C4-2B (cell line): Measurements from ENCODE around the gene HSPB6.
"Not testable (repeated sequence)": the region's sequence is repeated elsewhere in the genome, so short reads cannot be mapped to it uniquely, and the experiment has no call there.

Source experiments
- ZFX ChIP-seq: fragments of 450-650 bp; IDR thresholded peaks from 2 replicates; pipeline ENCODE4 v1.6.1; 2017
- TF ChIP-seq, protein P1 (sequence below): fragments of 450-650 bp; conservative IDR thresholded peaks from 2 replicates; pipeline ENCODE4 v1.5.1; 2017; ENCODE audit warnings: mild to moderate bottlenecking

DNA sequence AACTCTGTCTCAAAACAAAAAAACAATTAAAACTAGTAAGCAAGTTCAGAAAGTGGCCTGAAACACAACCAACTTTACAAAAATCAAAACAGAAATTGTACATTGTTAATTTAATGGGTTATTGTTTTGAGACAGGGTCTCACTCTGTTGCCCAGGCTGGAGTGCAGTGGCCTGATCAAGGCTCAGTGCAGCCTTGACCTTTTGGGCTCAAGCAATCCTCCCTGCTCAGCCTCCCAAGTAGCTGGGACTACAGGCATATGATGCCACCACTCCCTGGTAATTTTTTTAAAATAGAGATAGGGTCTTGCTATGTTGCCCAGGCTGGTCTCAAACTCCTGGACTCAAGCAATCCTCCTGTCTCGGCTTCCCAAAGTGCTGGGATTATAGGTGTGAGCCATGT, 38.7 kb upstream of the HSPB6 start:
- TF ChIP-seq, protein P1, sequence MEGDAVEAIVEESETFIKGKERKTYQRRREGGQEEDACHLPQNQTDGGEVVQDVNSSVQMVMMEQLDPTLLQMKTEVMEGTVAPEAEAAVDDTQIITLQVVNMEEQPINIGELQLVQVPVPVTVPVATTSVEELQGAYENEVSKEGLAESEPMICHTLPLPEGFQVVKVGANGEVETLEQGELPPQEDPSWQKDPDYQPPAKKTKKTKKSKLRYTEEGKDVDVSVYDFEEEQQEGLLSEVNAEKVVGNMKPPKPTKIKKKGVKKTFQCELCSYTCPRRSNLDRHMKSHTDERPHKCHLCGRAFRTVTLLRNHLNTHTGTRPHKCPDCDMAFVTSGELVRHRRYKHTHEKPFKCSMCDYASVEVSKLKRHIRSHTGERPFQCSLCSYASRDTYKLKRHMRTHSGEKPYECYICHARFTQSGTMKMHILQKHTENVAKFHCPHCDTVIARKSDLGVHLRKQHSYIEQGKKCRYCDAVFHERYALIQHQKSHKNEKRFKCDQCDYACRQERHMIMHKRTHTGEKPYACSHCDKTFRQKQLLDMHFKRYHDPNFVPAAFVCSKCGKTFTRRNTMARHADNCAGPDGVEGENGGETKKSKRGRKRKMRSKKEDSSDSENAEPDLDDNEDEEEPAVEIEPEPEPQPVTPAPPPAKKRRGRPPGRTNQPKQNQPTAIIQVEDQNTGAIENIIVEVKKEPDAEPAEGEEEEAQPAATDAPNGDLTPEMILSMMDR = not testable (repeated sequence)
- TF ChIP-seq ZFX = not testable (repeated sequence)
